ENCODE data around the gene TLR2.

The TLR2 gene, protein sequence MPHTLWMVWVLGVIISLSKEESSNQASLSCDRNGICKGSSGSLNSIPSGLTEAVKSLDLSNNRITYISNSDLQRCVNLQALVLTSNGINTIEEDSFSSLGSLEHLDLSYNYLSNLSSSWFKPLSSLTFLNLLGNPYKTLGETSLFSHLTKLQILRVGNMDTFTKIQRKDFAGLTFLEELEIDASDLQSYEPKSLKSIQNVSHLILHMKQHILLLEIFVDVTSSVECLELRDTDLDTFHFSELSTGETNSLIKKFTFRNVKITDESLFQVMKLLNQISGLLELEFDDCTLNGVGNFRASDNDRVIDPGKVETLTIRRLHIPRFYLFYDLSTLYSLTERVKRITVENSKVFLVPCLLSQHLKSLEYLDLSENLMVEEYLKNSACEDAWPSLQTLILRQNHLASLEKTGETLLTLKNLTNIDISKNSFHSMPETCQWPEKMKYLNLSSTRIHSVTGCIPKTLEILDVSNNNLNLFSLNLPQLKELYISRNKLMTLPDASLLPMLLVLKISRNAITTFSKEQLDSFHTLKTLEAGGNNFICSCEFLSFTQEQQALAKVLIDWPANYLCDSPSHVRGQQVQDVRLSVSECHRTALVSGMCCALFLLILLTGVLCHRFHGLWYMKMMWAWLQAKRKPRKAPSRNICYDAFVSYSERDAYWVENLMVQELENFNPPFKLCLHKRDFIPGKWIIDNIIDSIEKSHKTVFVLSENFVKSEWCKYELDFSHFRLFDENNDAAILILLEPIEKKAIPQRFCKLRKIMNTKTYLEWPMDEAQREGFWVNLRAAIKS

DNA sequence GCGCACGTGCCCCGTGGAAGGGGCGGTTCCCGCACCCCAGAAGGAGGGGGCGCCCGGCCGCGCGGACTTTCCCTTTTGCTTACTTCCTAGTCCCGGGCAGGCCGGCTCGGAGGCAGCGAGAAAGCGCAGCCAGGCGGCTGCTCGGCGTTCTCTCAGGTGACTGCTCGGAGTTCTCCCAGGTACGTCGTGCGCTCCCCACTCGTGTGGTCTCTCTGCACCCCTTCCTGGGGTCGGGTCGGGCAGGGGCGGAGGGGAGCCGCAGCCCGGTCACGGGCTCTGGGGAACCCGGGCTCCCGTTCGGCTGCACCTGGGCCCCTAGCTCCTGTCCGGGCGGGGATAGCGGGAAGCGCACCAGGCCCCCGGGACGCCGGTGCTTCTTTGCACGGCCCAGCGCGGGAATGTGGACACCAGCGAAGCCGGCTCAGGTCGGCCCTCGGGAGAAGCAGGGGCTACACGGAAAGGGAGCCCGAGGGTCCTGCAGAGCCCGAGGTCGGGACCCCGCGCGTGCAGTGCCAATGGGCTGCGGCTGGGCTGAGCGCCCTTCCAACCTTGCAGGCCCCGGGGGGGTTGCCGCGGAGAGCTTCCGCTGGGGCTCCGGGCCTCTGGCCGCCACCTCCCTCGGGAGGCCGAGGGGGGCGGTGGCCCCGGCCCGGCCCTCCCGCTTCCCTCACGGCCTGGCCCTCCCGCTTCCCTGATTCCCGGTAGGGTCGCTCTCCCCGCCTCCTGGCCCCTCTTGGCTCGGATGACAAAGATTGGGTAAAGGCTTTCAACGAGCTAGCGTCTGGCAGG lies at the start of gene TLR2:
TSS of gene TLR2 (plus strand) at position 99 of the 789 bp plus-strand sequence. CDS start 18,628 bp downstream, outside the sequence.
- no peak within 1 kb of the TSS; the same call in 1 of the 2 replicates for H3K9ac ChIP-seq (ENCODE audit: low read depth, low read length)
- H3K36me3 ChIP-seq (ENCODE audit: insufficient read depth, low read depth, low read length), result no peaks in the 10 kb centered on the region
- H3K27ac ChIP-seq (ENCODE audit: low read length), result no peak within 1 kb of the TSS
- peaks cover 25% of the 10 kb centered on the region for H3K9me3 ChIP-seq (ENCODE audit: insufficient read depth, low read depth, low read length)
- H3K4me1 ChIP-seq (ENCODE audit: insufficient read depth, low read length), result no peaks in the 10 kb centered on the region; the same call in 1 of the 2 replicates
- peak within 1 kb of the TSS; percentile 67 for H3K4me3 ChIP-seq (ENCODE audit: low read length)
- peaks cover 51% of the 10 kb centered on the region for H3K27me3 ChIP-seq (ENCODE audit: insufficient read depth, low read length)

DNA sequence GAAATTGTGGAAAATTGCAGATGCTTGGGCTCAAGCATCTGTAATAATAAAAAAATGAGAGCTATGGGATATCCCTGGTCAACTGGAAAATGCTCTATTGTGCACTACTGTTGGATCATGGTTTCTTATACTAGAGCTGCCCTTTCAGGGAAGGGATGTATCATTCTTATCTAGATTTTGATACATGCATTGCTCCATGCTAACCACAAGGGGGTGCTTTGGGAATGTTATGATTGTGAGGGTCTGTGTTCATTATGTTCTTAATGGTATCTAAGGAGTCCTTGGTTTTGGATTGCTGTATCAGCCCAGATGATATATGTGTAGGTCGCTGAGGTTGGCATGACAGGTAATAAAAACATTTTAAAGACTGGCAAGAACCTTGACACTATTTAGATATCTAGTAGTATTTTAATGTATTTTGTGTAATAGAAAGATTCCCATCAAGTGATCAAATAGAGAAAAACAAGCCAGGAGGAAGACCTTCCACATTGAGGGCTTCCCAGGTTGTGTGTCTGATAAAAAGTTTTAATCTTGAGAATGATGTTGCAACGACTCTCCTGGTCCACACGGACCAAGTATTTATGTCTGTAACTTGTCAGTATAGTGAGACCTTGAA lies 49.2 kb upstream of the TLR2 start:
- H3K4me1 ChIP-seq (ENCODE audit: insufficient read depth, low read length), result no peaks in the 10 kb centered on the region
- H3K36me3 ChIP-seq (ENCODE audit: insufficient read depth, low read depth, low read length), result peaks cover 70% of the 10 kb centered on the region
- no peak overlapping the region for H3K9ac ChIP-seq (ENCODE audit: low read depth, low read length)
- H3K9me3 ChIP-seq (ENCODE audit: insufficient read depth, low read depth, low read length), result peaks cover 7% of the 10 kb centered on the region; the same call in 1 of the 2 replicates
- H3K27me3 ChIP-seq (ENCODE audit: insufficient read depth, low read length), result no peaks in the 10 kb centered on the region
- no peak overlapping the region for H3K4me3 ChIP-seq (ENCODE audit: low read length)
- no peak overlapping the region for H3K27ac ChIP-seq (ENCODE audit: low read length)

DNA sequence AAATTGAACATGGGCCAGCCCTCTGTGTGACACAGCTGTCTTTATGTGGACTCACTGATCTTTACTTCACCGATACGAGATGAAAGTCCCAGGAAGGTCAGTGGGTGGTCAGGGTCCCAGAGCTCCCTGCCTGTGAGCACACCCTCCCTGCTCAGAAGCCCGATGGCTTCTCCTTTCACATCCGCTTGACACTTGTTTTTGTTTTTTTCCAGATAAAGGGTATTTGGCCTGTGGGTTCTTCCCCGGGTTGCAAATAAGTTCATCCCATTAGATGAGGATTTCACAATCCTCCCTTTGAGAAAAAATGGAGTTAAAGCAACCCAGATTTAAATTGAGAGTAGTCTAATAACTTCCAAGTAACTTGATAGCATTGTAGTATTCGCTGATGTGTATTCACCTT lies 48.2 kb upstream of the TLR2 start:
- H3K27ac ChIP-seq (ENCODE audit: low read length), result no peak overlapping the region
- no peak overlapping the region for H3K9ac ChIP-seq (ENCODE audit: low read depth, low read length)
- H3K4me3 ChIP-seq (ENCODE audit: low read length), result no peak overlapping the region
- H3K36me3 ChIP-seq (ENCODE audit: insufficient read depth, low read depth, low read length), result peaks cover 60% of the 10 kb centered on the region
- peaks cover 3% of the 10 kb centered on the region; the same call in 1 of the 2 replicates for H3K9me3 ChIP-seq (ENCODE audit: insufficient read depth, low read depth, low read length)
- no peaks in the 10 kb centered on the region for H3K27me3 ChIP-seq (ENCODE audit: insufficient read depth, low read length)
- H3K4me1 ChIP-seq (ENCODE audit: insufficient read depth, low read length), result no peaks in the 10 kb centered on the region

DNA sequence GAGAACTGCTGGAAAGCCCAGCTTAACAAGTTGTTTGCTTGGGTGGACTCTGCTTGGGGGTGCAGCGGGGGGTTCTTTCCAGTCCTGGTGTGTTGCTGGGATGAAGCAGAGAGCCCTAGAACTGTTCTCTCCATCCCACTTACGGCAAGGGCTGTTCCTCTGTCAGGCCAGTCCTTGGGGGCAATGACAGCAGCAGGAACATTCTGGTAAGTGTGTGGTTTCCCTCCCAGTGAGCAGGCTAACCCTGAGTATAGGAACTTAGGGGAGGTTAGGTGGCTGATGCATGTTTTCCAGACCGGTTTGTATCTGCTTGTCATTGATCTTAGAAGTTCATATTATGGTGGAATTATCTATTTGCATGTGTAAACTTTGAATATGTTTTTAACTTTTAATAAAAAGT lies 46.9 kb upstream of the TLR2 start:
- no peak overlapping the region for H3K4me3 ChIP-seq (ENCODE audit: low read length)
- H3K27me3 ChIP-seq (ENCODE audit: insufficient read depth, low read length), result no peaks in the 10 kb centered on the region
- no peak overlapping the region for H3K9ac ChIP-seq (ENCODE audit: low read depth, low read length)
- H3K36me3 ChIP-seq (ENCODE audit: insufficient read depth, low read depth, low read length), result peaks cover 49% of the 10 kb centered on the region
- H3K9me3 ChIP-seq (ENCODE audit: insufficient read depth, low read depth, low read length), result no peaks in the 10 kb centered on the region
- no peaks in the 10 kb centered on the region for H3K4me1 ChIP-seq (ENCODE audit: insufficient read depth, low read length)
- no peak overlapping the region for H3K27ac ChIP-seq (ENCODE audit: low read length)

DNA sequence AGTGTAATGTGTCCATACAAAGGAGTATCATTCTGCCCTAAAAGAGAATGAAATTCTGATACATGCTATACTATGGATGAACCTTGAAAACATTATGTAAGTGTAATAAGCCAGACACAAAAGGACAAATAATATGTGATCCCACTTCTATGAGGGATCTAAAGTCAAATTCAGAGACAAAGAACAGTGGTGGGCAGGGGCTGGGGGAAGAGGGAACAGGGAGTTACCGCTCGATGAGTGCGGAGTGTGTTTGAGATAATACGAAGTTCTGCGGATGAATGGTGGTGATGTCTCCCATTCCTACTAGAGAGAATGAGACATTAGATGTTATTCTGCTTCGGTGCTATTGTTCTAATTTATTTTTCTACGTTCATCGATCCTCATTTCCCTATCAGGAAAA lies 46.1 kb upstream of the TLR2 start:
- H3K4me3 ChIP-seq (ENCODE audit: low read length), result no peak overlapping the region
- H3K36me3 ChIP-seq (ENCODE audit: insufficient read depth, low read depth, low read length), result peaks cover 41% of the 10 kb centered on the region
- no peaks in the 10 kb centered on the region for H3K4me1 ChIP-seq (ENCODE audit: insufficient read depth, low read length)
- H3K27me3 ChIP-seq (ENCODE audit: insufficient read depth, low read length), result no peaks in the 10 kb centered on the region
- H3K9me3 ChIP-seq (ENCODE audit: insufficient read depth, low read depth, low read length), result no peaks in the 10 kb centered on the region
- H3K27ac ChIP-seq (ENCODE audit: low read length), result no peak overlapping the region
- H3K9ac ChIP-seq (ENCODE audit: low read depth, low read length), result no peak overlapping the region

DNA sequence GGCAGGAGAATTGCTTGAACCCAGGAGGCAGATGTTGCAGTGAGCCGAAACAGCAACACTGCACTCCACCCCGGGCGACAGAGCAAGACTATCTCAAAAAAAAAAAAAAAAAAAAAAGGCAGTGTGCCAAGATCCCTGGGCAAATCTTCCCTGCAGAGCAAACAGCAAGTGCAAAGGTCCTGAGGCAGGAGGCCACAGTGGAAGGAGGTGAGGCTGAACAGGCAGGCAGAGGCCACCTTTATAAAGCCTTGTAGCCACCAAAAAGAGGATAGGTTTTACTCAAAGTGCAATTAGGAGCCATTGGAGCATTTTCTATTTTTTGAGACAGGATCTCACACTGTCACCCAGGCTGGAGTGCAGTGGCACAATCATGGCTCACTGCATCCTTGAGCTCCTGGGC lies 45.1 kb upstream of the TLR2 start:
- no peak overlapping the region for H3K27ac ChIP-seq (ENCODE audit: low read length)
- no peak overlapping the region for H3K9ac ChIP-seq (ENCODE audit: low read depth, low read length)
- no peak overlapping the region for H3K4me3 ChIP-seq (ENCODE audit: low read length)
- H3K27me3 ChIP-seq (ENCODE audit: insufficient read depth, low read length), result no peaks in the 10 kb centered on the region
- H3K36me3 ChIP-seq (ENCODE audit: insufficient read depth, low read depth, low read length), result peaks cover 33% of the 10 kb centered on the region
- no peaks in the 10 kb centered on the region for H3K9me3 ChIP-seq (ENCODE audit: insufficient read depth, low read depth, low read length)
- H3K4me1 ChIP-seq (ENCODE audit: insufficient read depth, low read length), result no peaks in the 10 kb centered on the region

DNA sequence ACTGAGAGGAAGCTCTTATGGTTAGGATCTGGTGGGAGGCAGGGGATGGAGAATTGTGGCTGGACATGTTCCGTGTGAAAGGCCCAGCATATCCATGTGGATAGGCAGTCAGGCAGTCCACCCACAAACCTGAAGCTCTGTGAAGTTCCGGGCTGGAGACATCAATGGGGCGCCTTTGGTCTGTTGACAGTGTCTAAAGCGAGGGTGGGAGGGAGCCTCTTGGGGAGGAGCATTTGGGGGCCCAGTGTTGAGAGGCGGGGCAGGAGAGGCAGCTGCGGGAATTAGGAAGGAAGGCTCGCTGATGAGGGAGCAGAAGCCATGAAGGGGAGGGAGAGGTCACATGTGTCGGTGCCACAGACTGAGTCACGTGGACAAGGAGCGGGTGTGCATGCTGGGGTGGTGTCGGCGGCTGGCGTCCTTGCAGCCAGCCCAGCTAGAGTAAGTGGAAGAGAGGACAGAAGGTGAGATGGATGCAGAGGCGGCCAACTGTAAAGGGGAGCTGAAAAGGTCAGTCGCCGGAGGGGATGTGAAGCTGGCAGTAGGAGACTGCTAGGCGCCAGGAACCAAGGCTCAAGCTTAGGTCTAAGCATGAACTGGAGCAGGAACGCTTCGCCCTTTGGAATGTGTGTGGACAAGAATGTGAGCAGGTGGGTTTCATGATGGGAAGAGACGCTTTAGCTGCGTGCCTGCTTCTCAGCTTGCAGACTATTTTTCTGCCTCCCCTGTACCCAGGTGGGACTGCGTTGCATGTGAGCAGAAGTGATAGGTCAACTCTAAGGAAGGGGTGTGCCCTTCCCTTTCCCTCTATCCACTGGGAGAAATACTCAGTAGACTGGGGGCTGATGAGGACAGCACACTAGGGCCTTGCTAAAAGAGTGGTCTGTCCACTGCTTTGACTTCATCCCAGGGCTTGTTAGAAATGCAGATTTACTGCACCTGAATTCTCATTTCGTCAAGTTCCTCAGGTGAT lies 44.0 kb upstream of the TLR2 start:
- no peaks in the 10 kb centered on the region for H3K4me1 ChIP-seq (ENCODE audit: insufficient read depth, low read length)
- no peak overlapping the region for H3K27ac ChIP-seq (ENCODE audit: low read length)
- peaks cover 22% of the 10 kb centered on the region for H3K36me3 ChIP-seq (ENCODE audit: insufficient read depth, low read depth, low read length)
- H3K27me3 ChIP-seq (ENCODE audit: insufficient read depth, low read length), result no peaks in the 10 kb centered on the region
- H3K4me3 ChIP-seq (ENCODE audit: low read length), result no peak overlapping the region
- H3K9ac ChIP-seq (ENCODE audit: low read depth, low read length), result no peak overlapping the region
- H3K9me3 ChIP-seq (ENCODE audit: insufficient read depth, low read depth, low read length), result peaks cover 4% of the 10 kb centered on the region

DNA sequence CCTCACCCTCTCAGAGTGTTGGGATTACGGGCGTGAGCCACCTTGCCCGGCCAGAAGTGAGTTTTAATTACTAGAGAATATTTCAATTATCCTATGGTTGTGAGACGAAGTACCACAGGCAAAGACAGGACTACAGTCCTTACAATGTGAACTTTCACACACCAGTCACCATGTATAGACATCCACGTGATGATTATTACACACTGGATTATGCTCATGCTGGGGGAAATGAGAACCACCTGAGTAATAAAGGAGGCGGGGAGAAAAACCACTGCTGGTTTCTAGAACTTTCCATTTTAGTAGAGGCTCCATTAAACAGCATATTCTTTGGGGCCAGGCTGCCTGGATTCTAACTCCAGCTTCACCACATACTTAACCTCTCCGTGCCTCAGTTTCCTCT lies 42.5 kb upstream of the TLR2 start:
- peaks cover 10% of the 10 kb centered on the region for H3K9me3 ChIP-seq (ENCODE audit: insufficient read depth, low read depth, low read length)
- H3K27me3 ChIP-seq (ENCODE audit: insufficient read depth, low read length), result no peaks in the 10 kb centered on the region
- peaks cover 8% of the 10 kb centered on the region; the same call in 1 of the 2 replicates for H3K36me3 ChIP-seq (ENCODE audit: insufficient read depth, low read depth, low read length)
- H3K9ac ChIP-seq (ENCODE audit: low read depth, low read length), result no peak overlapping the region
- H3K4me3 ChIP-seq (ENCODE audit: low read length), result no peak overlapping the region
- no peaks in the 10 kb centered on the region for H3K4me1 ChIP-seq (ENCODE audit: insufficient read depth, low read length)
- H3K27ac ChIP-seq (ENCODE audit: low read length), result no peak overlapping the region

DNA sequence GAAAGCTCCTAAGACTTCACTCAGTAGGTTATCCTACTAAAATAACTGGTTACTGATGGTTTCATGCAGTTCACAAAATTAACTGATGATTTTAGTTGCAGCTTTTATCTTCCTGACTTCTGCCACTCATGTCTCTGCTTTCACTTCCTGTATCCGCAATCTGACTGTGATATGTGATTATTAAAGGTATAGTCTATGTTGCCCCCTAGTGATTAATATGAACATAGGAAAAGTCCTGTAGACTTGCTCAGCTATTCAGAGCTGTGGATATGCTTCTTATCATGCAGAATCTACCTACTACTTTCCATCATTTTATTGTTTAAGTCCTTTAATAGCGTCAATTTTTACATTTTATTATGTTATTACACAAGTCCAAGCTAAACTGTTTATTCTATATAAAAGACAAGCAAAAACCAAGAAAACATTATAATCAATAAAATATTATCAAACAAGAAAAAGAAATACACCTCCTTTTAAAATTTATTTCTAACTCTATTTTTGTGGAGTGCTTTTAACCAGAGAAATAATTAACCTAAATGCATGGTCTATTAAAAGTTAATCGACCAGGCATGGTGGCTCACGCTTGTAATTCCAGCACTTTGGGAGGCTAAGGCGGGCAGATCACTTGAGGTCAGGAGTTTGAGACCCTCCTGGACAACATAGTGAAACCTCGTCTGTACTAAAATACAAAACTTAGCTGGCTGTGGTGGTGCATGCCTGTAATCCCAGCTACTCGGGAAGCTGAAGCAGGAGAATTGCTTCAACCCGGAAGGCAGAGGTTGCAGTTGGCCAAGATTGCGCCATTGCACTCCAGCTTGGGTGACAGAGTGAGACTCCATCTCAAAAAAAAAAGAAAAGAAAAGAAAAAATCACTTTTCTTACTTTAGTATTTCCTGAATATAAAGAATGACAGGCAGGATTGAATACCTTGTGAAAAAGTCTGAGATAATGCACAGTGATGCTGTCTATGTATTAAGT lies 40.4 kb upstream of the TLR2 start:
- no peak overlapping the region for H3K4me3 ChIP-seq (ENCODE audit: low read length)
- H3K27ac ChIP-seq (ENCODE audit: low read length), result no peak overlapping the region
- H3K9me3 ChIP-seq (ENCODE audit: insufficient read depth, low read depth, low read length), result peaks cover 10% of the 10 kb centered on the region
- no peaks in the 10 kb centered on the region for H3K36me3 ChIP-seq (ENCODE audit: insufficient read depth, low read depth, low read length)
- no peak overlapping the region for H3K9ac ChIP-seq (ENCODE audit: low read depth, low read length)
- H3K27me3 ChIP-seq (ENCODE audit: insufficient read depth, low read length), result no peaks in the 10 kb centered on the region
- 0 out of 2 replicates have a peak, but pooled peaks cover 2% of the 10 kb centered on the region for H3K4me1 ChIP-seq (ENCODE audit: insufficient read depth, low read length)
